Forelimb muscle (tissue), 1 donor: ENCODE measurements around the gene MGAT4B. TPM values are rescaled to one million over a fixed set of nuclear protein-coding genes. Genes with fewer than 3 reads are reported as not detected.

ENCODE experiments used
- DNase-seq: peaks from one replicate; pipeline ENCODE4 v3.0.0-alpha.2; 2013; ENCODE audit warnings: low read depth
- polyA plus RNA-seq: library from polyadenylated mRNA; unstranded; fragments of 120-200 nt; gene quantifications from one replicate; pipeline ENCODE4 v1.2.1, GENCODE V29; 2013; ENCODE audit not compliant: insufficient read length

MGAT4B gene
- polyA plus RNA-seq, 1 donor, result 60.7 TPM

DNA sequence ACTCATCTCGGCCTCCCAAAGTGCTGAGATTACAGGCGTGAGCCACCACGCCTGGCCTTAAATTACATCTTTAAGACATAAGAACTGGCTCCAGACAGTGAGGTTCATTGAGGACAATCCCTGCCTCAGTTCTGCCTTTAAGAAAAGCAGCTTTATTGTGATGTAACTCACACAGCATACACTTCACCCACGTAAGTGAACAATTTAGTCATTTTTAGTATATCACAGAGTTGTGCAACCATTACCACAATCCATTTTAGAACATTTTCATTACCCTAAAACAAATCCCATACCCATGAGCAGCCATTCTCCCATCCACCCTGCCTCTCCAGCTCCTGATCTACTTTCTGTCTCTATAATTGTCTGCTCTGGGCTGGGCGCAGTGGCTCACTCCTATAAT is 36.9 kb downstream of the MGAT4B start:
- DNase-seq, result no peak

DNA sequence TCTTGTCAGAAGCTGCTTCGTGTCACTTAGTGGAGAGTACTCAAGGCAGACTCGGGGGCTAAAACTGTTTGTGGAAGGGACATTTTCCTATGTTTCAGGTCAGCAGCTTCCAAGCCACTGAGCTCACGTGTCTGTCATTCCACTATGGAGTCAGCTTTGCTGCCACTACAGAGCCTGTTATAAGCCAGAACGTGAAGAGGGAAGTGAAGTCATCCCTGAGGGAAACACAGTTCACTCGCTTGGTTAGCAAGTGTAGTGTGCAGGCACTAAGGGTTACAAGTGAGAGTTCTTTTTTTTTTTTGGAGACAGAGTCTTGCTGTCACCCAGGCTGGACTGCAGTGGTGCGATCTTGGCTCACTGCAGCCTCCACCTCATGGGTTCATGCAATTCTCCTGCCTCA is 37.4 kb downstream of the MGAT4B start:
- DNase-seq, result no peak

DNA sequence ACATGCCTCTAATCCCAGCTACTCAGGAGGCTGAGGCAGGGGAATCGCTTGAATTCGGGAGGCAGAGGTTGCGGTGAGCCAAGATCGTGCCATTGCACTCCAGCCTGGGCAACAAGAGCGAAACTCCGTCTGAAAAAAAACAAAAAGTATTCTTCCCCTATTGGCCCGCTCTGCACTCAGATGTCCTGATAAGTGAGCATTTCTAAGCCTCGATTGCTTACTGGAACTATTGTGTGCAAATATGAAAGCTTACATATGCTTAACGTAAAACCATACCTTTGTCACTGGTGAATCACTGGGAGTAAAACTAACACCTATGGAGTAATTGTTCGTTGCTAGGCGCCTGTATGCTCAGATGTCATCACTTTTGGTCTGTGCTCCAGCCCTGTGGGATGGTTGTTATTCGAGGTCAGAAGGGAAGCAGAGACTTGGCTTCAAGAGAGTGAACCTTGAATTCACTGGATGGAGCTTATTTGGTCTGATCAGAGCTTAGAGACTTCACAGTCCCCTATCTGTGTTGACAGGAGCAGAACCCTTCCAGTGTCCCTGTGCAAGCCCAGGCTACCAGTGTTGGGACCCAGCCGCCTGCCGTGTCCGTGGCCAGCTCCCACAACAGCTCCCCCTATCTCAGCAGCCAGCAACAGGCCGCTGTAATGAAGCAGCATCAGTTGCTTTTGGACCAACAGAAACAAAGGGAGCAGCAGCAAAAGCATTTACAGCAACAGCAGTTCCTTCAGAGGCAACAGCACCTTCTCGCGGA is 38.2 kb downstream of the MGAT4B start:
- DNase-seq, result no peak

DNA sequence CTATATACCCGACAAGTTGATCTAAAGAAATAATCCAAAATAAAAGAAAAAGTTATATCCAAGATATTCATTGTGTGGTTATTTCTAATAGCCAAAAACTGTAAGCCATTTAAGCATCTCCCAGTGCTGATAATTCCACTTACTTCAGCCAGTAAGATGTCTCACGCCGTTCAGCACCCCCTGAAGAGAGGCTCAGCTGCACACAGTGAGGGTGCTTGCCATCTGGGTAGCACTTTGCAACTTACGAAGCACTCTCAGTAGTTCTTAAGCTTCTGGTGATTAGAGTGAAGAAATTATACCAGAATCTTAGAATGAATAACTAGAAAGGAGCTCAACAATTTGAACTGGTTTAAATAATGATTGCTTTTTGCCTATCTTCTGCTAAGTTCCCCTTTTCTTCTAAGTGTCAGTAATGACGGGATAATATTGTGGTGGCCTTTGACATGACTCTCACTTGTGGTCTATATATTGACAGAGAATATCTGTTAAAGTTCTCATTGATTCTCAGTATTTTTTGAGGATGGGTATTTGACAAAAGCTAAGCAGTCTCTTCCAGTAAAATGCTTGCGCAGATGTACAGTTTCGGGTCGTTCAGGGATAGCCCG is 39.1 kb downstream of the MGAT4B start:
- DNase-seq, result no peak

DNA sequence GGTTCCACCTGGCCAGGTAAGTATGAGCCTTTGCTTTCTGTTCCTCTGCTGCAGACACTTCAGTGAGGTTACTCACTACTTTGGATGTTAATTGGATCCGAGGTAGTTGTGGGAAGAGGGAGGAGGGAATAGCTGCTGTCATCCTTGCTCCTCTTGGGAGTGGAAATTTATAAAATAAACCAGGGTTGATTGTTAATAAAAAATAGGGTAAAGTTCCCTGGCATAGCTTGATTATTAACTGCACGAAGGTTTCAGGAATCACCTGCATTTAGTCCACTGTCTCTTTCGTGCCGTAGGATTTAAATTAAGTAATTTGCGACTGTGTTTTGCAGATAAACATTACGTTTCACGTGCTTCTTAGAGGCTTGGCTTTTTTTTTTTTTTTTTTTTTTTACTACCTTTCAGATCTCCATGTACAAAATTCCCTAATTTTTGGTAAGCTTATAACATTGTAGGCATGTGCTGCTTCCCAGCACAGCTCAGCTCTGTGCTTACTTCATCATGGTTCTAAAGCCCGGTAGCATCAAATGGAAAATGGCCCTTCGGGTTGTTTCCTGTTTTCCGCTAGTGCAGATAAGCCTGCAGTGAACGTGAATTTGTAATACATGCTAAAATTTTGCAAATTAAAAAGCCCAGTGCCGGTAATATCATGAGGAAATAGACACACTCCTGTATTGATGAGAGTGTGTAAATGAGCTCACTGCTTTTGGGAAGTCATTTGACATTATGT is 39.8 kb downstream of the MGAT4B start:
- DNase-seq, result no peak

DNA sequence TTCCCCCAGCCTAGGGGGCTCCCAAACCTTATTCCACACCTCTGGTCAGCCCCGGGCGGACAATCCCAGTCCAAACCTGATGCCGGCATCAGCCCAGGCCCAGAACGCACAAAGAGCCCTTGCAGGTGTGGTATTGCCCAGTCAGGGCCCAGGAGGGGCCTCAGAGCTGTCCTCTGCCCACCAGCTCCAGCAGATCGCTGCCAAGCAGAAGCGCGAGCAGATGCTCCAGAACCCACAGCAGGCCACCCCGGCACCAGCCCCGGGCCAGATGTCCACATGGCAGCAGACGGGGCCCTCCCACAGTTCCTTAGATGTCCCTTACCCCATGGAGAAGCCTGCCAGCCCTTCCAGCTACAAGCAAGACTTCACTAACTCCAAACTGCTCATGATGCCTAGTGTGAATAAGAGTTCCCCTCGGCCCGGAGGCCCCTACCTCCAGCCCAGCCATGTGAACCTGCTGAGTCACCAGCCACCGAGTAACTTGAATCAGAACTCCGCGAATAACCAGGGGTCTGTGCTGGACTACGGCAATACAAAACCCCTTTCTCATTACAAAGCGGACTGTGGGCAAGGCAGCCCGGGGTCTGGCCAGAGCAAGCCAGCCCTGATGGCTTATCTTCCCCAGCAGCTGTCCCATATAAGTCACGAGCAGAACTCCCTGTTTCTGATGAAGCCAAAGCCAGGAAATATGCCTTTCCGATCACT is 40.5 kb downstream of the MGAT4B start:
- no peak for DNase-seq

DNA sequence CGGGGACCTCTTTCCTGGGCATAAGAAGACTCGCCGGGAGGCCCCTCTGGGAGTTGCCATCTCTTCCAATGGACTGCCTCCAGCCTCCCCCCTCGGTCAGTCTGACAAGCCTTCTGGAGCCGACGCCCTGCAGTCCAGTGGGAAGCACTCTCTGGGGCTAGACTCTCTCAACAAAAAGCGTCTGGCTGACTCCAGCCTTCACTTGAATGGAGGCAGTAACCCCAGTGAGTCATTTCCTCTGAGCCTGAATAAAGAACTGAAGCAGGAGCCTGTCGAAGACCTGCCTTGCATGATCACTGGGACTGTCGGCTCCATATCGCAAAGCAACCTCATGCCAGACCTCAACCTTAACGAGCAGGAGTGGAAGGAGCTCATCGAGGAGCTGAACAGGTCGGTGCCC is 41.3 kb downstream of the MGAT4B start:
- DNase-seq, result no peak

DNA sequence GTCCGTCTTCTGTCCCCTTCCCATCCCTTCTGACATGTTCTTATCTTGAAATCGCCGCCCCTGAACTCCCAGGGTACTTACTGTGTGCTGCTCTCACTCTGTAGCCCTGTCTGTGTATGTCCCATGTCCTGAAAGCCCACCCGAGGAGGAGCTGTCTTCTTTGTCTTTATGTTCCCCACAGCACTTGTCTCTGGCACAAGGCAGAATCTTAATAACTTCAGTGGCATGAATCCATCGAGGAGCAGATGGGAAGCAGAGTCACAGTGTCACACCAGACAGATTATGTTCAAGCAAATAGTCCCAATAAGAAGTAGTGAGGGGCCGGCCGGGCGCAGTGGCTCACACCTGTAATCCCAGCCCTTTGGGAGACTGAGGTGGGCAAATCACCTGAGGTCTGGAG is 42.6 kb downstream of the MGAT4B start:
- no peak for DNase-seq

DNA sequence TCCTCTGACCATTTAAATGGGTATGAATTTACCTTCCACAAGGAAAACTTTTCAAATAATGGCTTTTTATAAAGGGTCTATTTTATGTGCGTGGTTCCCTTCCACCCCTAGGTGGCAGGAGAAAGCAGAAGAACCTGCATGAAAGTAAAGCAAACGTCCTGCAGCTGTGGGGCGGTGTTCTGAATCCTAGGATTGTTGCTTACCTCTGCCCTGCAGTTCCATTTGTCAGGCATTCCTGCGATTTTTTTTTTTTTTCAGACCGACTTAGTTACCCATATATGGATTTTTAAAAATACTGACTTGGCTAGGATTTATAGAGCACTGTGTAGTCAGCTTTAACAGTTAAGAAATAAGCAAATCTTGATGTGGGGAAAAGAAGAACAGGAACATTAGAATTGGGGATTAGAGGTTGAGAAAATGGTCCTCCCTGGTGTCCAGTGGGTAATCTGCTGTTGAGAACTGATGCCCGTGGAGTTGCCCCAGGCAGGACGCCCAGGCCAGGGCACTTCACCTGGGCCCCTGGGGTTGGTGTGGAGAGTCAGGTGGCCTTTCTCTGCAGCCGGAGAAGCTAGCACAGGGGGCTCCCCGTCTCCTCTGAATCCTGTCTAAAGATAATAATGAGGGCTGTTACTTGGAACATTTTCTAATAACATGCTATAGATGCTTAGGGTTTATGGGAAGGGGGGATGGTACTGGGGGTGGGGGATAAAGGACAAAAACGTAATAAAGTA is 43.3 kb downstream of the MGAT4B start:
- DNase-seq, result peak; percentile 39

DNA sequence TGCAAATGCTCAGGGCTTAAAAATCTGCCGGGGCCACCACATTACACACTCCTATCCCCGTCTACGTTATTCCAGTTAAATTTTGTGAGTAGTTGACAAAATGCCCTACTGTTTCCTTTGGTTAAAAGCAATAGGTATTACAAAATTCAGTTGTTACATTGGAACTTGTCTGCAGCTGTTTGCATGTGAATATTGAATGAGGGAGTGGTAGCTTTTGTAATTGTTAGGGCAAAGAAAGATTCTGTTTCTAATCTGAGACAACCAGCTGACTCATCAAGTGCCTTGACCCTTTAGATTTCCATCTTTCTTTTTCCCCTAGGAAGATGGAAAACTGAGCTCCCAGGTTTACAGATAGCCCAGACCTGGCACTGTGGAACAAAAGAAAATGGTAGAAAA is 43.9 kb downstream of the MGAT4B start:
- DNase-seq, result no peak

DNA sequence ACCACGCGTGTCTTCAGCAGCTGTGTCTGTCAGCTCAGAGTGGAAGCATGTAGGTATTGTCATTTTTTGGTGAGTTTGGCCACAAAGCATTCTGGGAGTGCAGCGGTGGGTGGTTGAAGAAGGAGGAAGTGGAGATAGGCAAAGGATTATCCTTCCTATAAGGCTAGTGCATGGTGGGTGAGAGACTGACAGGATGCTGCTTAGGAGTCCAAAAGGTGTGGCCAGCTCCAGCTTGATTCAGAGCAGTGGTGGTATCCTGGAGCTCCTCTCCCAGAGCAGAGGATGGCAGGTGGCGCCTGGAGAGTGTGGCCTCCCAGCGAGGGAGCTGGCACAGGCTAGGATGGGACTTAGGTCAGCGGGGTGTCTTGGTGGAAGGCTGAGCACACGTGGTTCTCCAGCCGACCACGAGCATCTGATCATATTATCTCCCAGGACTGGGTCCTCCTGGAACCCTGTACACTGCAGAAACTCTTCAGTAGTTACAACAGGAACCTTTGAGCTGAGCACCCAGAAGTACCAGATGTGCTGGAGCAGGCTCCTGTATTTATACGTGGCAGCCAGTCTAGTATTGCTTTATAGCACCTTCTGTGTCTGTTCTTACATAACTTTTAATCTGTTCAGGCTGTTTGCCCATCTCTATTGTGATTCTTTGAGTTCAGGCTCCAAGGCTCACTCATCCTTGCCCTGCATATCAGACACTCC is 44.4 kb downstream of the MGAT4B start:
- DNase-seq, result no peak

DNA sequence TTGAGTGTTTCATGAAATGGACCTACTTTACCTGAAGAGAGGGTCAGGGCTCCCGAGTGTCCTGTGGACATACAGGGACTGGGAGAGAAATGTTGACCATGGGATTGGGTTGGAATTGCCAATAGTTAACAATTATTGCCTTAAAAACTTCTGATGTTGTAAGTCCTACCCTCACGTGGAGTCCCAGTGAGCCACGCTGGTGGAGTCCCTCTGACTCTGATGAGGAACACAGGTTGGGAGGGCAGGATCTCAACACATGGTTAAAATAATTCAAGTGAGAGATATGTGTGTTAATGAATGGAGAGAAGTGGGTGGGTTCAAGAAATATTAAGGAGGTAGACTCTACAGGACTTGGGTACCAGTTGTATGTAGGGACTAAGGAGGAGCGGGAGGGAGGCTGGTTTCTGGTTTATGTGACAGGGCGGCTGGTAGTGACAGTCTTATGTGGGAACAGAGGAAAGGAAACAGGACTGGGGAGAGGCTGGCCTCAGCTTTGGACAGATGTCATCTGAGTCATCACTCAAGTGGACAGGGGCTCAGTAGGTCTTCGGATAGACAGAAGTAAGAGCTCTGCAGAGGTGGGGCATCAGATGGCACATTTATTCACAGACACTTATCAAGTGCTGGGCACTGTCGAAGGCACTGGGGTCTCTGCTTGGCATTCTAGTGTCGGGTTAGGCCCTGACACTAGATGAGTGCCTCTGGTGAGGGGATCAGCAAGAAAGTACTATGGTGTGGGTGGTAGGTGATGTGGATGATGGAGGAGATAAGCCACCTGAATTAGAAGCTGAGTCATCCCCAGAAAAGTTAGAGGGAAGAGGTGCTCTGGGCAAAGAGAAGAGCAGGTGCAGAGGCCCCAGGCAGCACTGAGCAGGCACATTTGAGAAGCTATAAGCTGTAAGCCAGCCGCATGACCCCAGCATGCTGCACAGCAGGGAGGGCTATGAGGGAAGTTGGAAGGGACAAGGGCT is 46.8 kb downstream of the MGAT4B start:
- DNase-seq, result no peak

DNA sequence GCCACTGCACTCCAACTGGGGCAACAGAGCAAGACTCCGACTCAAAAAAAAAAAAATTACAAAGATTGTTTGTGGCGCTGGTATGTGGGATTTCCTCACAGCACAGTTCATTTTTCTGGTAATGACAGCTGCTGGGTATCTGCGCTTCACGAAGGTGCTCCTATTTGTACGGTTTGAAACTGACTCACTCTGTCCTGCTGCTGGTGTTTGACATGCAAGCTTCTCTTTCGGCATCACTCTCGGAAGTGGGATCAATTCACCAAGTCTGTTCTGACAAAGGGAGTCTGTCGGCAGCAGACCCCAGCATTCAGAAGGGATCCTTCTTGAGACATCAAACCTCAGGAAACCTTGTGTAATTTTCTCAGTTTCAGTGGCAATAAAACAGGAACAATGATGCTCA is 47.7 kb downstream of the MGAT4B start:
- DNase-seq, result no peak

DNA sequence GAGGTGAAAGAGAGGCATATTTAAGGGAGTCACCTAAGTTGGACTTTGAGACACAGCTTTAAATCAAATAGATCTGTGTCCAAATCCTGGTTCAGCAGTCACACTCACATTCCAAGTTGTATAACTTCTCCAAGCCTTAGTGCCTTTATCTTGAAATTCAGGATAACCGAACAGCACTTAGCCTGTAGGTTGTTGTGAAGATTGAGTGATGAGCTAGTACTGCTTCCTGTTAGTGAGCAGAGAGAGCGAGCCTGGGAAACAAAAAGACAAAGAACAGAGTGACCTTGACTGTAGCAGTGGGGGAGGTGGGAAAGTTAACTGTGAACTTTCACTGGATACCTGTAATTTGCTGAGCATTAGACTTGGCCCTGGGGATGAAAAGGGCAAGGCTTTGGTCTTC is 51.6 kb downstream of the MGAT4B start:
- DNase-seq, result no peak

DNA sequence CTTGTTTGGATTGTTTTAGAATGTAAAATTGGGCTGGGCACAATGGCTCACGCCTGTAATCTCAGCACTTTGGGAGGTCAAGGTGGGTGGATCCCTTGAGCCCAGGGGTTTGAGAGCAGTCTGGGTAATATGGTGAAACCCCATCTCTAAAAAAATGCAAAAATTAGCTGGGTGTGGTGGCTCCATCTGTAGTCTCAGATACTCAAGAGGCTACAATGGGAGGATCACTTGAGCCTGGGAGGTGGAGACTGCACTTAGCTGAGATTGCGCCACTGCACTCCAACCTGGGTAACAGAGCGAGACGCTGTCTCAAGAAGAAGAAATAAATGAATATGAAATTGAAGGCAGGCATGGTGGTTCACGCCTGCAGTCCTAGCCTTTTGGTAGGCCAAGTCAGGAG is 52.7 kb downstream of the MGAT4B start:
- no peak for DNase-seq

DNA sequence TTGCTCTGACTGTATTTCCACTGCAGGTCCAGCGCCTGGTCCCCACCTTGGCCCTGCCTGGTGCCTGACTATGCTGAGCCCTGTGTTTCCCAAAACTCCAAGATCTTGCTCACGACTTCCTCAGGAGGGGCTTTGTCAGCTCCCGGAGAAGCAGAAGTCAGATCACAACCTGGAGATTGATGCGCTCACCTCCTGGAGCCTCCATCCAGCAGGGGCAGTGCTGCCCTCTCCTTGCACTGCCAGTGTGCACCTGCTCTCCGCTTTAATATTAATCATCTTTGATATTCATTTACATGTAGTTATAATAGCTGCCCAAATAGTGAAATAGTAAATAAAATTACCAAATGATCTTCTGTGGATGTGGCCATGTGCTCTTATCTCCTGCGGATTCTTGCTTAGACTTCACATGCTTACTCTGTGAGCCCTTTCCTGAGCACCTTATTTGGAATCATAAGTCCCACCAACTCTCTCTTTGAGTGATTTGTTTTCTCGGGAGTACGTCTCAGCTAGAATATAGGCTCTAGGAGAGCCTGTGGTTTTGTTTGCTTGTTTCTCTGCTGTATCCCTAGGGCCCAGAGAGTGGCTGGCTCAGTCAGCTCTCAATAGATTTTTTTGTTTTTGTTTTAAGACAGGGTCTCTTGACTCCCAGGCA is 56.7 kb downstream of the MGAT4B start:
- no peak for DNase-seq

DNA sequence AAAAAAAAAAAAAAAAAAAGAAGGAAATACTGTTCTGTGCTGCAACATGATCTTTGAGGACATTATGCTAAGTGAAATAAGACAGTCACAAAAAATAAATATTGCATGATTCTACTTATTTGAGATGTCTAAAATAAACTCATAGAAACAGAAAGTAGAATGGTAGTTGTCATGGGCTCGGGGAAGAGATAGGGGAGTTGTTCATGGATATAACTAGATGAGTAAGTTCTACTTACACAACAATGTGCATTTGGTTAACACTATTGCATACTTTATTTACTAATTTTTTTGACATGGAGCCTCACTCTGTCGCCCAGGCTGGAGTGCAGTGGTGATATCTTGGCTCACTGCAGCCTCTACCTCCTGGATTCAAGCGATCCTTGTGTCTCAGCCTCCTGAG is 58.9 kb downstream of the MGAT4B start:
- no peak for DNase-seq
